ENCODE results near the gene KDM2A. TPM values are rescaled to one million over a fixed set of nuclear protein-coding genes. Genes with fewer than 3 reads are reported as not detected.
A peak's percentile ranks its signal among the peaks of the same experiment; 100 is the strongest.
"Not testable (repeated sequence)": the region's sequence is repeated elsewhere in the genome, so short reads cannot be mapped to it uniquely, and the experiment has no call there.

KDM2A gene
- total RNA-seq, 2 experiments from 2014 or later, result 74.8 to 89.7 TPM

GRCh38 chr11:67118181-67118766 is 789 bp upstream of the KDM2A start:
- Mint-ChIP-seq H3K9me3 (ENCODE audit: low read depth) (no peaks in the 10 kb centered on the region), H3K27me3 (no peaks in the 10 kb centered on the region), H3K4me1 (peaks cover 24% of the 10 kb centered on the region), H3K4me3 (peak overlapping the region; percentile 68), H3K36me3 (ENCODE audit: low read depth) (peaks cover 25% of the 10 kb centered on the region), H3K27ac (peak overlapping the region; percentile 73)
- ChIA-PET CTCF (interaction anchor here (0.7 to 1.0 kb wide), 2 partner anchors 36 kb away, joined by 3 to 5 read pairs; no protein-coding TSS in a partner anchor), POLR2A (interaction anchor here (1.0 kb wide), 2 partner anchors 121 to 123 kb away, joined by 6 read pairs; no protein-coding TSS in a partner anchor)
- intact Hi-C loops (cut with DNase I, micrococcal nuclease), result loop anchor here in 1 of 2 experiments (1.0 to 5.0 kb wide), 10 partner anchors 199 to 771 kb away; partner anchors contain the start of genes ACTN3, AIP, B4GAT1 and CCDC87
- ATAC-seq (peak; percentile 6), DNase-seq (peak; percentile 71)

DNA sequence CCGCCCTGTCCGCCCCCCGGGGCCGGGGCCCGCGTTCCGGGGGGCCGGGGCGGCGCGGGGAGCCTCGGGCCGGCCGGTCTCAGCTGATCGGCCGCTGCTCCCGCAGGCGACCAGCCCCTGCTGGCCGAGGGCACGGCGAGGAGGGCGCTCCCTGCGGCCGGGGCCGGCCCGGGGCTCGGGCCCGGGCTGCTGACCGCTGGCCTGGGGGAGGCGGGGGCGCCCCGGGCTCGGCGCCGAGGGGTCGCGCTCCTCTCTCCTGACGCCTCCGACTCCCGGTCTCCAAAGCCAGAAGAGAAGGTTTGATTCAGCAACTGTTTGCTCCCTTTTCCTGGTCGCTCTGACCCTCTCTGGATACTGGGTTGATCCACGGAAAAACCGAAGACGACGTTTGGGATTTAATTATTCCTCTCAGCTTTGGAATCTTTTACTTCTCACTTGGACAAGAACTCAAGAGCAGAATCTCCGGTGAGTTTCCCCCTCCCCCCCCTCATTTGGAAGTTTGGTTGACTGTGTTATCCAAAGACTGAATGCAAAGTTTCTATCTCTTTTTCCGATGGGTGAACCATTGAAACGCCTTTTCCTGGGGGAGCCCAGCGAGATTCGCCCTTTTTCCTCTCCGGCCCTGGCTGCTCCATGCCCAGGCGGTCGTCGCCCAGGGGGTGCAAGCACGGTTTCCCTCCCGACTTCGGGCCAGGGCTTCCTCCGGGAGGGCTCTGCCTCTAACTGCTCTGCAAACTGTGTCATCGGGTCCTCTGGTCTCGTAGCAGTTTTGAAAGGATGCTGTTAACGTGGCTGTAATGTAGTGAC is 725 bp downstream of the KDM2A start:
- Mint-ChIP-seq H3K9me3 (ENCODE audit: low read depth) (no peaks in the 10 kb centered on the region), H3K4me3 (peak overlapping the region; percentile 98), H3K4me1 (peaks cover 28% of the 10 kb centered on the region), H3K27ac (peak overlapping the region; percentile 83), H3K27me3 (no peaks in the 10 kb centered on the region), H3K36me3 (ENCODE audit: low read depth) (peaks cover 31% of the 10 kb centered on the region)
- DNase-seq (peak; percentile 49), ATAC-seq (no peak)
- ChIA-PET POLR2A (interaction anchor here (0.6 to 1.0 kb wide), 3 partner anchors 120 to 460 kb away, joined by 4 to 6 read pairs (median 6); no protein-coding TSS in a partner anchor), CTCF (interaction anchor here (0.7 to 1.0 kb wide), 2 partner anchors 10 to 37 kb away, joined by 3 to 5 read pairs; no protein-coding TSS in a partner anchor)
- intact Hi-C loops (cut with DNase I, micrococcal nuclease), result loop anchor here (1.0 to 5.0 kb wide), 17 partner anchors 38 to 773 kb away; partner anchors contain the start of genes ACTN3 (in 1 of the 2), ANKRD13D (in 1 of the 2), B4GAT1 (in 1 of the 2) and CDK2AP2 (in 1 of the 2)

- Mint-ChIP-seq H3K36me3 (ENCODE audit: low read depth) (peaks cover 34% of the 10 kb centered on the region), H3K4me3 (peak overlapping the region; percentile 98), H3K27ac (peak overlapping the region; percentile 83), H3K4me1 (peaks cover 25% of the 10 kb centered on the region), H3K9me3 (ENCODE audit: low read depth) (no peaks in the 10 kb centered on the region), H3K27me3 (no peaks in the 10 kb centered on the region)
- intact Hi-C loops (cut with DNase I, micrococcal nuclease), result loop anchor here in 1 of 2 experiments (2.0 to 5.0 kb wide), 3 partner anchors 37 to 122 kb away; no protein-coding TSS in a partner anchor
- ChIA-PET POLR2A (interaction anchor here (0.6 kb wide), 1 partner anchor 461 kb away, joined by 4 read pairs; no protein-coding TSS in a partner anchor), CTCF (no interaction called here)
- DNase-seq, result no peak
- no peak for ATAC-seq
These were observed 1.4 kb downstream of the KDM2A start for GRCh38 chr11:67120456-67120855.

- no peak for ATAC-seq
- no peaks in the 10 kb centered on the region for H3K27me3 Mint-ChIP-seq
- H3K27ac Mint-ChIP-seq, result peak overlapping the region; percentile 83
- ChIA-PET POLR2A (interaction anchor here (0.6 kb wide), 1 partner anchor 461 kb away, joined by 4 read pairs; no protein-coding TSS in a partner anchor), CTCF (interaction anchor here (0.6 to 1.2 kb wide), 4 partner anchors 36 to 941 kb away, joined by 3 read pairs; no protein-coding TSS in a partner anchor)
- H3K36me3 Mint-ChIP-seq (ENCODE audit: low read depth), result peaks cover 34% of the 10 kb centered on the region
- peaks cover 25% of the 10 kb centered on the region for H3K4me1 Mint-ChIP-seq
- DNase-seq, result peak; percentile 38
- no peaks in the 10 kb centered on the region for H3K9me3 Mint-ChIP-seq (ENCODE audit: low read depth)
- peak overlapping the region; percentile 98 for H3K4me3 Mint-ChIP-seq
- intact Hi-C loops (cut with DNase I, micrococcal nuclease), result loop anchor here (1.0 to 5.0 kb wide), 4 partner anchors 36 to 121 kb away; no protein-coding TSS in a partner anchor
These were observed 2.0 kb downstream of the KDM2A start for GRCh38 chr11:67120881-67121710.

DNA sequence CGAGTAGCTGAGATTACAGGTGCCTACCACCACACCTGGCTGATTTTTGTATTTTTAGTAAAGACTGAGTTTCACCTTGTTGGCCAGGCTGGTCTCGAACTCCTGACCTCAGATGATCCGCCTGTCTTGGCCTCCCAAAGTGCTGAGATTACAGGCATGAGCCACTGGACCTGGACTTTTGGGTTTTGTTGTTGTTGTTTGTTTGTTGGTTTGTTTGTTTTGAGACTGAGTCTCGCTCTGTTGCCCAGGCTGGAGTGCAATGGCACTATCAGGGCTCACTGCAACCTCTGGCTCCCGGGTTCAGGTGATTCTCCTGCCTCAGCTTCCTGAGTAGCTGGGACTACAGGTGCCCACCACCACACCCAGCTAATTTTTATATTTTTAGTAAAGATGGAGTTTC is 4.7 kb downstream of the KDM2A start:
- H3K27ac Mint-ChIP-seq; H3K4me3 Mint-ChIP-seq; CTCF ChIA-PET; DNase-seq; H3K9me3 Mint-ChIP-seq (ENCODE audit: low read depth); ATAC-seq; POLR2A ChIA-PET; H3K27me3 Mint-ChIP-seq: not testable (repeated sequence)
- peaks cover 41% of the 10 kb centered on the region for H3K36me3 Mint-ChIP-seq (ENCODE audit: low read depth)
- intact Hi-C loops (cut with DNase I, micrococcal nuclease), result loop anchor here in 1 of 2 experiments (5.0 kb wide), 2 partner anchors 34 to 118 kb away; no protein-coding TSS in a partner anchor
- H3K4me1 Mint-ChIP-seq, result peaks cover 22% of the 10 kb centered on the region

DNA sequence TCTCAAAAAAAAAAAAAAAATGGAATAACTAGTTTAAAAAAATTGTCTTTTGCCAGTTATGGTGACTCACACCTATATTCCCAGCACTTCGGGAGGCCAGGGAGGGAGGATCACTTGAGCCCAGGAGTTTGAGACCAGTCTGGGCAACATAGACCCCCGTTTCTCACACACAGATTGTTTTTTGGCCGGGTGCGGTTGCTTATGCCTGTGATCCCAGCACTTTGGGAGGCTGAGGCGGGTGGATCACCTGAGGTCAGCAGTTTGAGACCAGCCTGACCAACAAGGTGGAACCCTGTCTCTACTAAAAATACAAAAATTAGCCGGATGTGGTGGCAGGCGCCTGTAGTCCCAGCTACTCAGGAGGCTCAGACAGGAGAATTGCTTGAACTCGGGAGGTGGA is 7.2 kb downstream of the KDM2A start:
- DNase-seq; ATAC-seq; H3K27ac Mint-ChIP-seq; H3K27me3 Mint-ChIP-seq; H3K9me3 Mint-ChIP-seq (ENCODE audit: low read depth); intact Hi-C loops (cut with DNase I, micrococcal nuclease); H3K4me3 Mint-ChIP-seq: not testable (repeated sequence)
- ChIA-PET POLR2A (interaction anchor here (0.6 kb wide), 1 partner anchor 374 kb away, joined by 3 read pairs; no protein-coding TSS in a partner anchor), CTCF (interaction anchor here (0.6 to 1.6 kb wide), 2 partner anchors 45 to 312 kb away, joined by 3 to 4 read pairs; no protein-coding TSS in a partner anchor)
- Mint-ChIP-seq H3K36me3 (ENCODE audit: low read depth) (peaks cover 36% of the 10 kb centered on the region), H3K4me1 (peaks cover 24% of the 10 kb centered on the region)

GRCh38 chr11:67126986-67127385 is 7.9 kb downstream of the KDM2A start:
- no peak for DNase-seq
- CTCF ChIA-PET, result interaction anchor here (0.6 to 1.6 kb wide), 4 partner anchors 13 to 313 kb away, joined by 3 to 4 read pairs (median 4); no protein-coding TSS in a partner anchor
- no peak for ATAC-seq
- Mint-ChIP-seq H3K9me3 (ENCODE audit: low read depth) (no peaks in the 10 kb centered on the region), H3K36me3 (ENCODE audit: low read depth) (peaks cover 37% of the 10 kb centered on the region), H3K4me3 (no peak overlapping the region), H3K27ac (no peak overlapping the region), H3K27me3 (no peaks in the 10 kb centered on the region), H3K4me1 (peaks cover 19% of the 10 kb centered on the region)
- intact Hi-C loops (cut with DNase I, micrococcal nuclease), result no loop called here
- POLR2A ChIA-PET, result no interaction called here

- Mint-ChIP-seq H3K36me3 (ENCODE audit: low read depth) (peaks cover 48% of the 10 kb centered on the region), H3K4me1 (peaks cover 13% of the 10 kb centered on the region)
- intact Hi-C loops (cut with DNase I, micrococcal nuclease); H3K27me3 Mint-ChIP-seq; H3K27ac Mint-ChIP-seq; H3K9me3 Mint-ChIP-seq (ENCODE audit: low read depth); H3K4me3 Mint-ChIP-seq; DNase-seq; ATAC-seq; CTCF ChIA-PET: not testable (repeated sequence)
- POLR2A ChIA-PET, result interaction anchor here (0.7 kb wide), 1 partner anchor 11 kb away, joined by 4 read pairs; no protein-coding TSS in a partner anchor
These were observed 11.8 kb downstream of the KDM2A start for GRCh38 chr11:67130861-67131260.

DNA sequence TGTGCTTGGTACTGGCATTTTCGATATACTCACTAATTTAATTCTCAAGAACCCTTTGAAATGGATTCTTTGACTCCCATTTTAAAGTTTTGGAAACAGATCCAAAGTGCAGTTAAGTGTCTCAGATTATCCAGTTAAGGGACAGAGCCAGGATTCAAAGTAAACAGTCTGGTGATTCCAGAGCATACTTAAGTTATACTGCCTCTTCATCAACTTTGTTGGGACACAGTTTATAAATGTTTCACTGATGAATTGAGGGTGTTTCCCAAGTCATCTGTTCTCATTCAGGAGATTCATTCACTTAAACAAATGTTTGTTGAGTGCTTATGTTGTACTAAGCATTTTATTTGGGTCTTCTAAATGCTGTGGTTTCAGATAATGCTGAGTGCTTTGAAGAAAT is 17.1 kb downstream of the KDM2A start:
- no peaks in the 10 kb centered on the region for H3K27me3 Mint-ChIP-seq
- POLR2A ChIA-PET, result no interaction called here
- ATAC-seq (no peak), DNase-seq (no peak)
- peaks cover 59% of the 10 kb centered on the region for H3K36me3 Mint-ChIP-seq (ENCODE audit: low read depth)
- peaks cover 12% of the 10 kb centered on the region for H3K4me1 Mint-ChIP-seq
- no peak overlapping the region for H3K27ac Mint-ChIP-seq
- intact Hi-C loops (cut with DNase I, micrococcal nuclease), result no loop called here
- H3K4me3 Mint-ChIP-seq, result no peak overlapping the region
- CTCF ChIA-PET, result no interaction called here
- no peaks in the 10 kb centered on the region for H3K9me3 Mint-ChIP-seq (ENCODE audit: low read depth)

DNA sequence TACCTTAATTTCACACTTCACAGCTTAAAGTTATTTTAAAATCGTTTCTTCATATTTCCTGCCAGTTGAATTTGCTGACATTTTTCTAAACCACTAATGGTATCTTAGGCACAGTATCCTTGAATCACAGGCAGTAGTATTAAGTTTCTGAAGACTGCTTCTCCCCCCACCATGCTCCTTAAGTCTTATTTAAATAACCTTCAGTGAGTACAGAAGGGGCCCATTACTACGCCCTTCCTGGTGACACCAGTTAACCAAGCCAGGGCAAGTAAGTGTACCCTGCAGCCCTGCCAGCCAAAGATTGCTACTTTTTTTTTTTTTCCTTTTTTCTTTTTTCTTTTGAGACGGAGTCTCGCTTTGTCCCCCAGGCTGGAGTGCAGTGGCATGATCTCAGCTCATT is 19.9 kb downstream of the KDM2A start:
- ATAC-seq, result no peak
- Mint-ChIP-seq H3K27me3 (no peaks in the 10 kb centered on the region), H3K36me3 (ENCODE audit: low read depth) (peaks cover 49% of the 10 kb centered on the region), H3K4me1 (peaks cover 15% of the 10 kb centered on the region), H3K27ac (no peak overlapping the region), H3K9me3 (ENCODE audit: low read depth) (no peaks in the 10 kb centered on the region), H3K4me3 (no peak overlapping the region)
- ChIA-PET CTCF (no interaction called here), POLR2A (no interaction called here)
- no peak for DNase-seq
- intact Hi-C loops (cut with DNase I, micrococcal nuclease), result no loop called here
